ENCODE data around the gene ITGA2B. TPM values are rescaled to one million over a fixed set of nuclear protein-coding genes. Genes with fewer than 3 reads are reported as not detected.
A peak's percentile ranks its signal among the peaks of the same experiment; 100 is the strongest.

The ITGA2B gene
- total and polyA plus RNA-seq, 2 of the 8 experiments (the other 6 are each of a cell fraction or from before 2014, with no cell fraction given), result 6.9 to 12.3 TPM

DNA sequence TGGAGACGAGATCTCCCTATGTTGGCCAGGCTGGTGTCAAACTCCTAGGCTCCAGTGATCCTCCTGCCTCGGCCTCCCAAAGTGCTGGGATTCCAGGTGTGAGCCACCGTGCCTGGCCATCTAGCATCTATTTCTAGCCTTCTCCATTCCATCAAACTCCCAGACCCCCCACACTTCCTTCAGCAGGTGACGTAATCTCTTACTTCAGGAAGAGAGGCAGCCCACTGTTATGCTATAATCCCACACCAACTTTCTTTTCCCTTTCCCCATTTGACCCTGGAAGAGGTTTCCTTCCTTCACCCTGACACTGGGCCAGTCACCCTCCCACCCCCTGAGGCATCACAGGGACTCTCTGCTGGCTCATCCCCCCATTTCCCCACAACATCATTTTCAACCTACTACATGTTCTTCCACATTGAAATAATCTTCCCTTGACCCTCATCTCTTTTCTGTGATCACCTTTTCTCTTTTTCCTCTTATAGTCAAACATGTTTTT is 7.6 kb downstream of the ITGA2B start:
- CTCF ChIA-PET (ENCODE audit: partially characterized antibody), result interaction anchor here (0.8 to 1.0 kb wide), 2 partner anchors 19 to 24 kb away, joined by 3 to 4 read pairs; no protein-coding TSS in a partner anchor
- H3K9ac ChIP-seq (replicated peaks in 1 of 4; ENCODE audit: extremely low read depth in 1 of 4, low read depth in 3 of 4, low read length in 3 of 4), result no peak overlapping the region
- H2AFZ ChIP-seq (ENCODE audit: low read length), result no peak overlapping the region
- no peak overlapping the region for H3K27ac ChIP-seq (ENCODE audit: low read depth, low read length)
- H3K14ac ChIP-seq (ENCODE audit: insufficient read length), result no peak overlapping the region
- H2BK15ac ChIP-seq (ENCODE audit: low read length), result no peak overlapping the region
- H4K5ac ChIP-seq (ENCODE audit: insufficient read length, low read depth, low read length), result no peak overlapping the region
- H3K79me2 ChIP-seq (ENCODE audit: control insufficient read depth in 1 of 2, insufficient read depth in 2 of 2, low read length in 2 of 2), result no peaks in the 10 kb centered on the region
- FAIRE-seq (no peak), DNase-seq (ENCODE audit: low read depth in 1 of 2, low spot score in 2 of 2) (no peak)
- H3K23ac ChIP-seq (ENCODE audit: insufficient read length), result no peak overlapping the region
- H3K9me3 ChIP-seq (ENCODE audit: insufficient read depth in 2 of 2, low read depth in 1 of 2, low read length in 1 of 2), result no peaks in the 10 kb centered on the region
- H2BK120ac ChIP-seq (replicated peaks; ENCODE audit: low read depth, low read length), result no peak overlapping the region
- no peaks in the 10 kb centered on the region for H3K79me1 ChIP-seq (ENCODE audit: low read depth, low read length)
- H3K36me3 ChIP-seq (ENCODE audit: control insufficient read depth in 2 of 4, insufficient read depth in 4 of 4, low read length in 3 of 4), result no peaks in the 10 kb centered on the region
- peaks cover 3 to 21% (median 7%) of the 10 kb centered on the region in 4 experiments; a peak in 6 of 7 replicates for H3K4me1 ChIP-seq (replicated peaks in 1 of 4; ENCODE audit: control insufficient read depth in 3 of 4, insufficient read depth in 4 of 4, low read length in 3 of 4)
- H3K4me2 ChIP-seq (ENCODE audit: insufficient read depth in 1 of 2, low read depth in 2 of 2, low read length in 2 of 2), result no peak overlapping the region
- no peak overlapping the region for H3K56ac ChIP-seq (replicated peaks; ENCODE audit: insufficient read length, low read depth, low read length)
- H4K20me1 ChIP-seq (replicated peaks in 1 of 2; ENCODE audit: control insufficient read depth in 1 of 2, insufficient read depth in 2 of 2, low read length in 2 of 2), result peaks cover 0 to 4% of the 10 kb centered on the region in 2 experiments
- H4K8ac ChIP-seq (ENCODE audit: extremely low read depth, insufficient read depth, low read length), result no peak overlapping the region
- peak overlapping the region; percentile 9; the same call in 1 of the 2 replicates for H2BK12ac ChIP-seq (ENCODE audit: low read depth, low read length)
- H3K27me3 ChIP-seq (replicated peaks in 1 of 4; ENCODE audit: control insufficient read depth in 3 of 4, extremely low read depth in 1 of 4, insufficient read depth in 3 of 4, low read length in 3 of 4), result peaks cover 10 to 34% (median 31%) of the 10 kb centered on the region in 4 experiments
- peaks cover 12% of the 10 kb centered on the region; the same call in 1 of the 2 replicates for H3K23me2 ChIP-seq (ENCODE audit: low read depth, low read length)
- H3K4ac ChIP-seq (replicated peaks; ENCODE audit: insufficient read length, low read depth, low read length), result no peak overlapping the region
- H2BK20ac ChIP-seq (ENCODE audit: low read length), result no peak overlapping the region
- 95% methylated on average over 4 of the region's 4 CpGs; no CpG with 5 or more reads in 1 of the 2 experiments for WGBS, 2 experiments (ENCODE audit: extremely low coverage in 1 of 2, insufficient coverage in 1 of 2, insufficient read length in 1 of 2, insufficient replicate concordance in 2 of 2, low coverage in 1 of 2, low lambda C conversion rate in 2 of 2, missing lambda C conversion rate in 1 of 2)
- no peak overlapping the region for H3K18ac ChIP-seq (ENCODE audit: extremely low read depth, low read length)
- no peak overlapping the region for H2AK5ac ChIP-seq (ENCODE audit: low read depth, low read length)
- POLR2A ChIA-PET (ENCODE audit: partially characterized antibody), result interaction anchor here (0.7 to 1.4 kb wide), 2 partner anchors 10 to 13 kb away, joined by 3 to 5 read pairs; no protein-coding TSS in a partner anchor
- no peak overlapping the region for H3K4me3 ChIP-seq (ENCODE audit: extremely low read depth in 1 of 4, insufficient read depth in 2 of 4, low read depth in 3 of 4, low read length in 4 of 4)
- H4K91ac ChIP-seq (replicated peaks; ENCODE audit: insufficient read length, low read length), result no peak overlapping the region
- H2BK5ac ChIP-seq (ENCODE audit: low read depth, low read length), result no peak overlapping the region
- no peak for TF ChIP-seq CHD1 (IDR thresholded peaks at IDR 0.05; ENCODE audit: low read depth, low read length)
- no peak for TF ChIP-seq NRF1 (IDR thresholded peaks at IDR 0.05; ENCODE audit: low read depth, low read length)
- TF ChIP-seq CBX5 (IDR thresholded peaks at IDR 0.05; ENCODE audit: low read depth, low read length), result no peak
- TF ChIP-seq FOSL1 (IDR thresholded peaks at IDR 0.05; ENCODE audit: insufficient read depth, low read depth, low read length), result no peak
- no peak for TF ChIP-seq JUN (IDR thresholded peaks at IDR 0.05; ENCODE audit: low read depth, low read length)
- no peak for TF ChIP-seq SIN3A (conservative IDR thresholded peaks at IDR 0.05 in 1 of 2, IDR thresholded peaks at IDR 0.05 in 1 of 2; ENCODE audit: low read depth in 1 of 2, low read length in 2 of 2)
- TF ChIP-seq SP4 (IDR thresholded peaks at IDR 0.05; ENCODE audit: low read length), result no peak
- TF ChIP-seq BACH1 (IDR thresholded peaks at IDR 0.05; ENCODE audit: low read length), result no peak
- no peak for TF ChIP-seq EP300 (IDR thresholded peaks at IDR 0.05; ENCODE audit: borderline replicate concordance in 1 of 2, low read depth in 2 of 2, low read length in 2 of 2)
- TF ChIP-seq CTBP2 (IDR thresholded peaks at IDR 0.05; ENCODE audit: borderline replicate concordance, insufficient read depth, insufficient read length, low read length), result no peak
- TF ChIP-seq TCF12 (IDR thresholded peaks at IDR 0.05; ENCODE audit: low read depth, low read length), result no peak
- no peak for TF ChIP-seq KDM4A (IDR thresholded peaks at IDR 0.05; ENCODE audit: low read depth, low read length, severe bottlenecking)
- TF ChIP-seq POLR2A (IDR thresholded peaks at IDR 0.05; ENCODE audit: control extremely low read depth in 1 of 2, low read depth in 2 of 2, low read length in 2 of 2), result no peak
- TF ChIP-seq CREB1 (IDR thresholded peaks at IDR 0.05), result no peak
- no peak for TF ChIP-seq ZNF274 (IDR thresholded peaks at IDR 0.05; ENCODE audit: borderline replicate concordance, extremely low read depth, low read length)
